Superior temporal gyrus (tissue), 1 donor: ENCODE measurements around the gene RNLS.
"Not testable (repeated sequence)": the region's sequence is repeated elsewhere in the genome, so short reads cannot be mapped to it uniquely, and the experiment has no call there.

ENCODE experiments used
- DNase-seq: peaks from one replicate; pipeline ENCODE4 v3.0.0-alpha.2; 2016; ENCODE audit errors: extremely low spot score

Gene RNLS

DNA sequence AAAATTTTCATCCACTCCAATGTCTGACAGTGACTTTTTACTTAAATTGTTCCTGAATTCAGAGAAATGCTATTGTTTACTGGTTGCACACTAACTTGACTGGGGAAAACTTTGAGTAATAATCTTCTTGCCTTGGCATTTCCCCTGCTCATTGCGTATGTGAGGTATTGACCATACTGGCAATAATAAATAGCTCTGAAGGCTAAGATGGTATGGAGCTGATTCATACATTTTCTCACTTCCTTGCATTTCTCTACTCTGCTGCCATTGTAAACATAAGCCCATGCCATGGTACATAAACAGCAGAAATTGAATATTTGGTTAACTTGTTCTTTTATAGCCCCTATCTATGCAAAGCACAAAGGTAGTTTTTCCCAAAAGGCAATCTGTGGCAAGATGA is 290.0 kb downstream of the RNLS start:
- DNase-seq = no peak

DNA sequence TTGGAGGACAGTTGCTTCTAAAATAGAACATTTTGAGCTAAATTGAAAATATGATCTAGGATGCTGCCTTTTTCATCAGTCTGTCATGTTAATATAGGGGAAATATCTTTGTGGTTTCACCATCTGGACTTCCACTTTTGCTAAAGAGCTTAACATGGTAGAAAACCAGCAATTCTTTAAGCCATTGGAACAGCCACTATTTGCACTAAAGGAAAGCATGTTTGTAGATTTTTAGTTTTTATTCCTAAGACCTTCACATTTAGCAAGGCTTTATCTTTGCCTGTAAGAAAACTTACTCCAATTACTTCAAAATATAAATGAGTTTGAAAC is 291.0 kb downstream of the RNLS start:
- DNase-seq = no peak

DNA sequence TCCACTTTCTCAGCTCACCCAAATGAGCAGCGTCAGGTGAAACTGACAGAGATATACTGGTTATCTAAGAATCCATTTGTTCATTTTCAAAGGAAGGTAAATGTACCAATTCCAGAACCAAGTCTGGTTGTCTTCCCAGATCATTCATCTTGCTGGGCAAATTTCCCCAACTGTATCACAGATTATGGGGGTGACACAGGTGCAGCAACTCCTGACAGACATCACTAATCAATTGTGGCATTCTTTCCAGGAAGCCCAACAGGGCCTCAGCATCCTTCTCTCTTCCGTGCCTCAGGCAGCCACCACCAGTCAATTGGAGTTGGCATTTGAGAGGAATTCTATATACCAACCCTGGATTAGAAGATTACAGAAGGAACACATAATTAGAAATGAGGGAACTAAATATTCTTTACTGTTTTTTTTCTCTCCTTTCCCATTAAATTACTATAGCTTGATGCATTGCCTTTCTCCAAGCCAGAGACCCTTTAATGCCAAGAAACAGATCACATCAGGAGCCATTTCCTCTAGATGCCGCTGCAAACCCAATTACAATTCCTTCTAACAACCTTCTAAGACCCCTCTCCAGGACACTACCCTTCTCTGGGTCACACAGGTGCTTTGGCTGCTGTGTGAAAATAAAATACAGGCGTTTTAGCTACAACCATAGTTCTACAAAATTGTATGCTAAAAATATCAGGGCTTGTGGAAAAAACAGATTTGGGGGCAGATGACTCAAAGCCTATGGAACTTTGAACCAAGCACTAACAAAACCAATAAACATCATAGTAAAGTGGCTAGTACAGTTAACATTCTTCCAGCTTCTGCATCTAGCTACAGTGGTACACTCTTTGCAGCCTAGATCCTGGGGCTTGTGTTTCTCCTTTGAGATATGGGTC is 291.6 kb downstream of the RNLS start:
- no peak for DNase-seq

DNA sequence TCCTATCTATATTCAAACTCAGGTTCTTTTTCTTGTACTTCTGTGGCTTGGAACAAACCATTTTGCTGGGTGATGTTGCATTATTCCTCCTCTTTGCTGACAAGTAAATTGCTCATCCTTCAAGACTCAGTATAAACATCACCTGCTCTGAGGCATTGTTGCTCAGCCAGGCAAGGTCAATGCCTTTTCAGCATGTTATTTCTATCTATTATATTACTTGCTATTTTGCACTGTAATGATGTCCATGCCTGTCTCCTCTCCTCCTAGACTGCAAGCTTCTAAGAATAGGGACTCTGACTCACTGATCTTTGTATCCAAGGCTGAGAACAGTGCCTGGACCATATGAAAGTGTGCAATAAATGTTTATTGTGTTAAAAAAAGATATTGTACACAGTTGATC is 293.8 kb downstream of the RNLS start:
- no peak for DNase-seq

DNA sequence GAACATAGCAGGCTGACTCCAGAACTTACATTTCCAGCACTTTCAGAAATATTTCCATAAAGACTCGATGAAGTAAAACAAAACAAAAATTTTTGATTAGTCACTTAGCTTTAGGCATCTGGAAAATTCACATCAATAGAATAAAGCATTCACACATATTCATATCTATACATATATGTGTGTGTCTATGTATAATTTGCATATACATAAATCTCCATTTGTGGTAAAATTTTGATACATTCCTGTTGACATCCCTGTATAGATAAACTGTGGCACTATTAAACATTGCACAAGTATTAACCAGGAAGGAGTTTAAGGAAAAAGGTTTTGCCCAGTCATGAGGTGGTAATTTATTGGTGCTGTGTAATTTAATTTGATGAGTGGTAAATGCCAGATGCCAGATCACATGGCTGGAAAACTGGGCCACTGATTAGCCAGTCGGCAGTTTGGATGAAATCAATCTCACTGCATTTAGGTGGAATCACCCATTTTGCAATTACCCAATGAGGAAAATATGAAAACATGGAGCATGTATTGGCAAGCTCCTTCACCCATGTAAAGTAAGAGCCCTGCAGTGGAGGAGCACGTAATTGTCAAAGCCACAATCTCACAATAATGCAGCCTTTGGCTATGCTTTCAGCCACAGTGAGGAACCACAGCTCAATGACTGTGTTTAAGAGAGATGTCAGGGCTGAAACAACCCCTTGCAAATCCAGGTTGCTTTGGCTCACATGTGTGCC is 294.6 kb downstream of the RNLS start:
- no peak for DNase-seq

DNA sequence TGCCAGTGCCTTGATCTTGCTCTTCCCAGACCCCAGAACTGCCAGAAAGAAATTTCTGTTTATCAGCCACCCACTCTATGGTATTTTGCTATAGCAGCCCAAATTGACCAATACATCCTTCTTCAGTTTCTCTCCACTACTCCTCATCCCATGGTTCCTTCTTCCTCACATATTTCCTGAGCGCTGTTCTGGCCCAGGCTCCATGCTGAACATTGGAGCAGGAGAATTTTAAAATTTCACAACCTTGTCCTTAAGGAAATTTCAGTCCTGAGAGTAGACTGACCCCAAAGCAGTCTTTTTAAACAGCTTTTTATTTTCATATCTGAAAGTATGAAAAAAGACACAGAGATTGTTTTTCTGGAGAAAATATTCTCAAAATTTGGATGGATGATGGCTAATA is 297.1 kb downstream of the RNLS start:
- no peak for DNase-seq

DNA sequence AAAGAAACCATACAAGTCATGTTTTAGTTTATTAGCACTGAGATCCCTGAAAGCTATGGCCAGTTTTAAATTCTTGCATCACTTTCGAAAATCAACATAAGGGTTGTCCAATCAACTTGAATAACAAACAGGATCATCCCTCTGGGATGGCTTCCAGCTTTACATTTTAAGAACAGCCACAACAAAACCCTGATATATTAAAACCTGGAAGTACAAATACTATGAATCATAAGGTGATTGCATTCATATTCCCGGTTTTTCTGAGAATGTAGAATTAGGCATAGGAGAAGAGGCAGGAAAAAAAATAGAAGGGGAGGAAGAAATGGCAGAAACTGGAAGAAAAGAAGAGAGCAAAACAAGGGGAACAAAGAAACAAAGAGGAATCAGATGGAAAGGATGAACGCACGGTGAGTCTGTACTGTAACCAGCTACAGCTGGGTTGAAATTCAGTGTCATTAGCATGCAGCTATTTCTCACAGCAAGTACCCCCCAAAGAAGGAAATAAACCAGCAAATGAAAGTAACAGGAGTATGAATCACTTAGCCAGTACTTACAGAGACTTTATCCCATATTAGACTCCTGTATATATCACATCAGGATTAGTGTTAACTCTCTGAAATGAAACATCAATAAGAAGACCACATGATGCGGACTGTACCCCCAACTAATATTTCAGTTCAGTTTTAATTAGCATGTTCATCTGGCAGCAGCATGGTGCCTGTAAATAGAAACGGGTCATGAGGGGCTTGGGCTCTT is 301.3 kb downstream of the RNLS start:
- no peak for DNase-seq

DNA sequence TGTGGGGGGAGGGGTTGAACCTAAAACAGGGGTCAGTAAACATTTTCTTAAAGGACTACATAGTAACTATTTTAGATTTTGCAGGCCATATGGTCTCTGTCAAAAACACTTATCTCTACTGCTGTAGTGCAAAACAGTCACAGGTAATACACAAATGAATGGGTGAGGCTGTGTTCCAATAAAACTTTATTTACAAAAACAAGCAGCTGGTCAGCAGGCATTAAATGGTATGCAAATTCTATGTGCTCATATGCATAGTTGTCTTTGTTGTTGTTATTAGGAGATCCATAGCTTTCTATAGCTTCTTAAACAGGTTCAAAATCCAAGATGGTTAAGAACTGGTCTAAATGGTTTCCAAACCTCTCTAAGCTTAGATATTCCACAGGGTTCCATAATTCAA is 302.6 kb downstream of the RNLS start:
- no peak for DNase-seq

DNA sequence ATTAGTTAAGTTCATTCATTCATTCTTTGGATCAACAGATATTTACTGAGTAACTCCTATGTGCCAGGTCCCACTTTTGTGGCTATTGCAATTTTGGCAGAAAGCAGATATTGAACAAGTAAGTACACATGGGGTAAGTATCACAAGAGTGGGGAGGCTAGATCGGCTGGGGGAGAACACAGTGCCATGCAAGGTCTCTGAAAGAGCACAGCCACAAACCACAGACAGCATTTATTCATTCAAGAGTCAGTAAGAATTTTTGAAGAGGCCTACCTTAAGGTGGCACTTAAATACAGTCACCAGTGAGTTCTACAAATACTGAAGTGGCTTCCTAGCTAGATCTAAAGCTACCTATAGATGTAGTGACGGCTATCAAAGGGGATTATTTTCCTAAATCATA is 304.2 kb downstream of the RNLS start:
- DNase-seq = no peak

DNA sequence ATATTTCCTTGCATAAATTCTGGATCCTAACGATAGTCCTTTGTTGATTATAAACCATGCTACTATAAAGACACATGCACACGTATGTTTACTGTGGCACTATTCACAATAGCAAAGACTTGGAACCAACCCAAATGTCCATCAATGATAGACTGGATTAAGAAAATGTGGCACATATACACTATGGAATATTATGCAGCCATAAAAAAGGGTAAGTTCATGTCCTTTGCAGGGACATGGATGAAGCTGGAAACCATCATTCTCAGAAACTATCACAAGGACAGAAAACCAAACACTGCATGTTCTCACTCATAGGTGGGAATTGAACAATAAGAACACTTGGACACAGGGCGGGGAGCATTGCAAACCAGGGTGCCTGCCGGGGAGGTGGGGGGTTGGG is 306.2 kb downstream of the RNLS start:
- DNase-seq = not testable (repeated sequence)

DNA sequence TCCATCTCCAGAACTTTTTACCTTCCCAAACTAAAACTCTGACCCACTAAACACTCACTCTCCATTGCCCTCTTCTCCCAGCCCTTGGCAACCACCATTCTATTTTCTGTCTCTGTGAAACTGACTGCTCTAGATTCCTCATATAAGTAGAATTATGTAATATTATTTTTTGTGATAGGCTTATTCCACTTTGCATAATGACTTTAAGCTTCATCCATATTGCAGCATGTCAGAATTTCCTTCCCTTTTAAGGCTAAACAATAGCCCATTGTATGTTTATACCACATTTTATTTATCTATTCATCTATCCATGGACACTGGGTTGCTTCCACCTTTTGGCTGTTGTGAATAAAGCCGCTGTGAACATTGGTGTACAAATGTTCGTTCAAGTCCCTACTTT is 308.8 kb downstream of the RNLS start:
- DNase-seq = no peak

DNA sequence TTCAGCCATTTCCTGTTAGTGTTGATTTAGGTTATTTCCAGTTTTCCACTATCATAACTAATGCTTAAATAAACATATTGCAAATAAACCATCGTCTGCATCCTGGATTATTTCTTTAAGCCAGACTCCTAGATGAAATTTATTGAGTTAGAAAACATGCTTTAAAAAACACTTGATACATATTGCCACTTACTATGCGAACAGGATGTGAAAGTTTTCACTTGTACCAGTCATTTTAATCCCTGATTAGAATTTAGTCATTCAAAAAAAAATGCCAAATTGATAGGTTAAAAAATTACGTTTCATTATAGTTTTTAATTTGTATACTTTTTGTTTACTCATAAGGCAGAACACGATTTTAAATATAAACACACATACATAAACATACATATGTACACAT is 309.6 kb downstream of the RNLS start:
- DNase-seq = no peak

DNA sequence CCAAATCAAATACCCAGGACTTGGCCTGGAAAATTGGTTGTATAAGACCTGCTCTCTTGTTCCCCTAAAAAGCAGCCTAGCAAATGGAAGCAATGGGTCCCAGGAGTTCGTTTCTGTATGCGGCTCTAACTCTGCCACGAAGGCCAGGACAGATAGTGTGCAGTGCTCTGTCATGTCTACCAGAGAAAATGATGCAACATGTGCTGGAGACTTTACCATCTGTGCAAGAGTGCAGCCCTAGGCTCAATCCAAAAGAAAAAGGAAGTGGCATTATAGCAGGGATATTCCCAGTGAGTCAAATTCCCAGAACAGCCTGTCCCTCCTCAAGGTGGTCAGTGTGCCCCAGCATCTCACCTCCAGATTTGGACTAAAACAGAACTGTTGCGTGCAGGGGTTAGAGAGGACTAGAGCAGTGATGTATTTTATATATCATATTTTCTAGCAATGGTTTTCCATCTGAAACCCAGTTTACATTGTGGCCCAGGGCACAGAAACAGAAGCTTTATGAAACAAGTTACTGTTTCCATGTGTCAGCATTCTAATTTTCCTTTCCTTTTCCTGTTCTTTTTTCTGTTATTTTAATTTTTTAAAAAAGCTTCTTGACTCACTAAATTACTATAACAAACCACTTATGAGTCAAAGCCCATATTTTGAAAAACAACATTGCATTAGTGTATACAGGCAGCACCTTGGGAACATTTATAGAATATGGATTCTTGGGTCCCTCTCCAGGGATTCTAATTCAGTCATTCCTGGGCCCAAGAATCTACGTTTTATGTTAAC is 311.2 kb downstream of the RNLS start:
- no peak for DNase-seq

DNA sequence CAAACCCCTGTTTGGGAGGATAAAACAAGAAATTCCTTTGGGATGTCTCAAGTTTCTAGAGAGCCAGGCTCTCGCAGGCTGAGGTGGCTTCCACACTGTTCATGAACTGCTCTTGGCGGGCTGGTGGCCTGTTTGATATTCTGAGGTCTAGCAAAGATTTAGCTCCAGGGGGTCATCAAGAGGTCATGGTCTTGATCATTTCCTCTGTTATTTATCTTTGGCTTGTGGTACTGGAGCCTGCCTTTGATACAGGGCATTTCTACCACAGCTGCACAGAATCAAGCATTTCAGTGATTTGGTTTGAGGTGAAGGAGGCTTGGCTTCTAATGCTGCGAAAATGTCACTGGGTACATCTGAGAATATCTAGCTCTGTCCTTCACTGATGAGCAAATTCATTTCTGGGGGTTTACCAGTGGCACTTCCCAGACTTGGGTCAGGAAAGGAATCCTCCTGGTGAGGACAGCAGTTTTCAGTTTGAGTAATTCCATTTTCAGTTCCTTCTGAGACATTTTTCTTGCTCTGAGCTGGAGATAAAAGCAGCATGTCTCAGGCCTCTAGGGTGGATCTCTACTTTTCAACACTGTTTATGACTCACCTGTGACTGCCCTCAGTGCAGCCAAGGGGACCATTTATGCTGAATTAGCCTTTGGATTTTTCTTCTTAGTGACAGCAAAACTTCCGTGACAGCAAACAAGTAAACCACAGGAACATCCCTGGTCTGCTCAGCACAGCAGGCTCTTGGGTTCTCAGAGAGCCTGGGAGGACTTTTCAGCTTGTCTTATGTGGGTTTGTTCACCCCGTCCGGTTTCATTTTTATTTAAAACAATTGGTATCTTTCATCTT is 312.0 kb downstream of the RNLS start:
- no peak for DNase-seq

DNA sequence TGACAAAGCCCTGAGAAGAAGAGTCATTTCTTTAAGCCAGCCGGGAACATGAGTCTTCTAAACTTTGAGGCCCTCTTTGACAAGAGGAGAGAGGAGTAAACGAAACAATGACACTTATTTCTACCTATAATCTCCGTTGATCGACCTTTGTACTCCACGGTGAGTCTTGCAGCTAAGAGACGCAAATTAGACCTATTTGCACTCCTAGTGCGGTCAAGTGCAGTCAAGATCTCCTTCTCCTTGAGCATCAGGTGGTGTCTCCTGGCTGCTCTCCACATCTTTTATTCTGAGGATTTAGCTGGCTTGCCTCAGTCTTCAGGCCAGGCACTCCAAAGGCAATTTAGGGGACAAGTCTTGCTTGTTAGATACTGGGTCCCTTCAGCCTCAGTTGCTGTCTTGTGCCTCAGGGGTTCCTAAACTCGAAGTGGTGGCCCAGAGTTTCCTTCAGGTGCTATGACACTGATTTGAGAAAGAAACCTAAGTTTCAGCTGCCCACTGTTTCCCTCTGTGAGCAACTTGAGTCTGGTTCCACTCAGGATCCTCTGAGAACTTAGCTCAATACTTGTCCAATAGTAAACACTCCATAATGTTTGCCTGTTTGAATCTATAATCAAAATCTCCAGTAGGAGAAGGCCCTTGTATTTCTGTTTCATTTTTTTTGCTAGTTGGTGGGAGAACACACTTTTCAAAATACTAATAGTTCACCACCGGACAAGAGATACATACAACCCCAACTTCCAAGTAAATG is 312.9 kb downstream of the RNLS start:
- DNase-seq = no peak

DNA sequence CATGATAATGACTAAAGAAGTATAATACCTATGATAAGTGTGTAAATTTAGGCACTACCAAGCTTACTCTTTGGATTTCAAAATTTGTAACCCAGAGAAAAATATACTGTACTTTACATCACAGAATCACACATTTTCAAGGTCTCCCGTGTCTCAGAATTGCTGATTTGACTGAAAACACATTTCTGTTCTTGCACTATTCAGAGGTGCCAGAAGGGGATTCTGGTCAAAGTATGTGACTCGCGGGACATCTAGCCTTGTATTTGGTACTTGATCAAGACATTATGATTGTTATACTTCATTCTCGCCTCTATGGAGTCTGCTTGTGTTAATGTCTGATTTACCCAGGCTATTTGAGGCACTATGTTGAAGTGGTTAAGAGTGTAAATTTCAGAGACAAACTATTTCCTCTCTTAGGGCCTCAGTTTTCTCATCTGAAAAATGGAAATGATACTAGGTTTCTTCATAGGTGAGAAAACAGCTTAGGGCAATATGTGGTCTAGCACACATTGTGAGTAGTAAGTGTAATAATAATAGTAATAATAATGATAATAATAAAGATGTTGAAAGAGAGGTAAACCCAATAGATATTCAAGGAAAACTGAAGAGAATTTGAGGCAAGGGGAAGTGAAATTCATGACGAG is 320.4 kb downstream of the RNLS start:
- no peak for DNase-seq

DNA sequence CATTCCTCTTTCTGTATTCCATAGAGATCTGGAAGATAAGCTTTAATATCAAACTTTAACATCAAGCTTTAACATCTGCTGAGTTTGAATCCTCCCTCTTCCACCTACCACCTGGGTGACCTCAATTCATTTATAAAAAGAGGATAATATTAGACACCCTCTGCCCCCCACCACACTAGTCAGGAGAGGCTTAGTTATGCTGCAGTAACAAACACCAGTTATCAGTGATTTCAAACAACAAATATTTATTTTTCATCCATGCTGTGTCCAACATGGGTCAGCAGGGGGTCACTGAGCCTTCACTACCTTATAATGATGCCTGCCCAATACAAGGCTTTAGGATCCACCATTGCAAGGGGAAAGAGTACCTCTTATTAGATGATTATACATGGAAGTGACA is 322.0 kb downstream of the RNLS start:
- no peak for DNase-seq

DNA sequence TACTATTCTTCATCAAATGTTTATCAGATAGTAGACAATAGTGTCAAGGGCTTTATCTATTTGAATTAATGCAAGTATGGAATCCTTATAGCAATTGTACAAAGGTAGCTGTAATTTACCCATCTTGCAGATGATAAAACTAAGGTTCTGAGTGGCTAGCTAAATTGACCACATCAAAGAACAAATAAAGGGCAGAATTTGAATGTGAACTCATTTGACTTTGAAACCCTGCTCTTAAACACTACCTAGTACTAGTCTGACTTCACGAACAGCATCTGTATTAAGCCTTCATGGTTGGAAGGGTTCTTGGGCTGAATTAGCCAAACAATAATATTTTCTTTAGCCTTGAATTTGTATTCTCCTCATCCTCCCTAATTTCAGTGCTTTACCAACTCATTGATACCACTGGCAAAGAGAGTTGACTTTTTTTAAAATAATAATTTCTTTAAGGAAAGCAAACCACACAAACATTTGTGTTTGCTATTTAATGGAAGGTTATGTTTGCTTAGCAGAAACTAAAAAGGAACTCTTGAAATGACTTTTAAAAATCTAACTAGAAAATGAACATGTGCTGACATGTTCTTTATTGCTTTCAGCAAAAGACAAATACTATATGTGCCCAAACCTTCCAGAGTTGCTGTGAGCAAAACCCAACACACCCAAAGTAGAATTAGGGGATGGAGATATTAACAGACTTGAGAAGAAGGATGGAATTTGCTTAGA is 322.6 kb downstream of the RNLS start:
- no peak for DNase-seq

DNA sequence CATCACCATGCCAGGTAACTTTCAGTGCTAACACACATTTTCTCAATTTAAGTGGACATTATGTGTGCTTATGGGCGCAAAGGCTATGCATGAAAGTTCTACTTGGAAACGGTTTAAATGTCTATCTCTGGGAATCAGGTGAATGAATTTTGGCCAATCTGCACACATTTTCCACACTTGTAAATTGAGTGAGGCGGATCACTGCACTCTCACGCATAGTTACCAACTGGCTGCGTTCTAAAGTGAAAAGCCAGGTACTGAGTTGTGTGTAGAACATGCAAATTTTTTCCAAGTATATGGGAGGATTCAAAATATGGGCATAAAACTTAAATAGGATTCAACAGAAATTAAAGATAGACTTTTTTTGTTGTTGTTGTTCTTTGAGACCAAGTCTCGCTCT is 323.7 kb downstream of the RNLS start:
- no peak for DNase-seq
